Left cardiac atrium (tissue), 4 donors: Measurements from ENCODE around the gene TMEM151A. TPM values are rescaled to one million over a fixed set of nuclear protein-coding genes. Genes with fewer than 3 reads are reported as not detected.
"Not testable (repeated sequence)": the region's sequence is repeated elsewhere in the genome, so short reads cannot be mapped to it uniquely, and the experiment has no call there.

Experiments used
- ATAC-seq, 2 donors: fragments of 200-7000 bp; cut with Tn5 transposase; one replicate each; pipeline ENCODE4 v1.9.1; 2020; ENCODE audit warnings: mild to moderate bottlenecking in 2 of 2, moderate library complexity in 2 of 2
- DNase-seq: peaks from one replicate; pipeline ENCODE4 v3.0.0-alpha.2; 2020
- intact Hi-C, 2 donors: fragments of 100-400 bp; cut with DNase I; formaldehyde crosslinking; loops; one replicate each; pipeline versions ENCODE4 v1.14.1 to v1.15.1; 2022 to 2023
- total RNA-seq, 2 donors: library from RNA; stranded (reverse); fragmentation: NEBNext Ultra II Directional; extraction: Animal tissue kit (Norgen Biotek cat#: 25700); gene quantifications; one replicate each; pipeline ENCODE4 v1.2.1, GENCODE V29; 2021
- donor health status: DM: no; HTN: yes; CAD: no.
- donor health status: DM: no; HTN: yes; CAD: no; lungs with severe emphysema.
- donor health status: DM: yes; HTN: yes; CAD: no.
- donor health status: Dilated cardiomyopathy.

TMEM151A gene
- total RNA-seq, 2 donors from 2014 or later = 0.86 to 1.1 TPM

GRCh38 chr11:66266378-66267038 is 25.2 kb upstream of the TMEM151A start:
- ATAC-seq (no peak), DNase-seq (no peak)
- intact Hi-C loops = no loop called here

GRCh38 chr11:66267039-66267378 is 24.7 kb upstream of the TMEM151A start:
- intact Hi-C loops = no loop called here
- DNase-seq = no peak
- peak in 1 of 2 donors; percentile 0 for ATAC-seq

- intact Hi-C loops = no loop called here
- ATAC-seq (peak; percentile 87 to 91), DNase-seq (peak; percentile 93)
These were observed 24.1 kb upstream of the TMEM151A start for GRCh38 chr11:66267379-66268243.

- peak; percentile 91 to 92 for ATAC-seq
- intact Hi-C loops = no loop called here
- peak; percentile 100 for DNase-seq
These were observed 23.3 kb upstream of the TMEM151A start, which contains the start of gene RAB1B for GRCh38 chr11:66268244-66268951. Gene RAB1B, plus strand, starts transcription at chr11:66268639. Its CDS starts 41 bp downstream, at chr11:66268680.

- DNase-seq (no peak), ATAC-seq (no peak)
- intact Hi-C loops = no loop called here
These were observed 22.5 kb upstream of the TMEM151A start for GRCh38 chr11:66268952-66269905.

DNA sequence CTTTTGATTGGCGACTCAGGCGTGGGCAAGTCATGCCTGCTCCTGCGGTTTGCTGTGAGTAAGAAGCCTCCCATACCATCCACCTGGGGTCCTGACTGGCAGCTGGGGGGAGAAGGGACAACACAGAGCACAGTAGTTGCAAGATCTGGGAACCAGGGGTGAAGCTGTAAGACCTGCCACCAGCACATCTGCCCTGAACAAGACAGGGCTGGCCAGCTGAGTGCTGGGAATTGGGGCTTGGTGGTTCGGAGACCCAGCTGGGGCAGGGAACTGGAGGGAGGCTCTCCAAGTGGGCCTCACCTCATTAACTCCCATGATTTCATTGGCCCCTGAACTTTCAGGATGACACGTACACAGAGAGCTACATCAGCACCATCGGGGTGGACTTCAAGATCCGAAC is 19.9 kb upstream of the TMEM151A start:
- ATAC-seq = no peak
- intact Hi-C loops = no loop called here
- no peak for DNase-seq

GRCh38 chr11:66272596-66272995 is 19.1 kb upstream of the TMEM151A start:
- ATAC-seq (no peak), DNase-seq (no peak)
- intact Hi-C loops = no loop called here

- DNase-seq = no peak
- no peak for ATAC-seq
- intact Hi-C loops = no loop called here
These were observed 17.5 kb upstream of the TMEM151A start for GRCh38 chr11:66274219-66274618.

DNA sequence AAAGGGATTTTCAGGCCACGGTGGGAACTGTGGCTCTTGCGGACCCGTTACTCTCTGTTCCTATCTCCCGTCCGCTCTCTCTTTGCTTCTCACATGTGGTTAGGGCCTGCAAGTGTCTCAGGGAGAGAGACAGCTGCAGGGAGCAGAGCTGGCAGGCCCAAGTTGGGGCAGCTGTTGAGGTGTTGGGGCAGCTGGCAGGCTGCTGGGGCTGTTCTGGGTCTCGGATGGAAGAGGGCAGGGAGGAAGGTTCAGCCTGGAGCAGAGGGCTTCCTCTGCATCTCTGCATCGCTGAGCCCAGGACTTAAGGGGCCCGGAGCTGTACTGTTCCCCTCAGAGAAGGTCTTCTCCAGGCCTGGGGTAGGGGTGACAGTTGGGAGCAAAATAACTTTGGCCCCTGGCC is 16.3 kb upstream of the TMEM151A start:
- intact Hi-C loops = no loop called here
- no peak for DNase-seq

DNA sequence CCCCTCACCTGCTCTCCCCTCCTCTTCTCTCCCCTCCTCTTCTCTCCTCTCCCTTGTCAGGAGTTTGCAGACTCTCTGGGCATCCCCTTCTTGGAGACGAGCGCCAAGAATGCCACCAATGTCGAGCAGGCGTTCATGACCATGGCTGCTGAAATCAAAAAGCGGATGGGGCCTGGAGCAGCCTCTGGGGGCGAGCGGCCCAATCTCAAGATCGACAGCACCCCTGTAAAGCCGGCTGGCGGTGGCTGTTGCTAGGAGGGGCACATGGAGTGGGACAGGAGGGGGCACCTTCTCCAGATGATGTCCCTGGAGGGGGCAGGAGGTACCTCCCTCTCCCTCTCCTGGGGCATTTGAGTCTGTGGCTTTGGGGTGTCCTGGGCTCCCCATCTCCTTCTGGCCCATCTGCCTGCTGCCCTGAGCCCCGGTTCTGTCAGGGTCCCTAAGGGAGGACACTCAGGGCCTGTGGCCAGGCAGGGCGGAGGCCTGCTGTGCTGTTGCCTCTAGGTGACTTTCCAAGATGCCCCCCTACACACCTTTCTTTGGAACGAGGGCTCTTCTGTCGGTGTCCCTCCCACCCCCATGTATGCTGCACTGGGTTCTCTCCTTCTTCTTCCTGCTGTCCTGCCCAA is 15.6 kb upstream of the TMEM151A start:
- intact Hi-C loops = no loop called here

More for the DNA sequence above, 16.3 kb upstream of the TMEM151A start:
- ATAC-seq = no peak

DNA sequence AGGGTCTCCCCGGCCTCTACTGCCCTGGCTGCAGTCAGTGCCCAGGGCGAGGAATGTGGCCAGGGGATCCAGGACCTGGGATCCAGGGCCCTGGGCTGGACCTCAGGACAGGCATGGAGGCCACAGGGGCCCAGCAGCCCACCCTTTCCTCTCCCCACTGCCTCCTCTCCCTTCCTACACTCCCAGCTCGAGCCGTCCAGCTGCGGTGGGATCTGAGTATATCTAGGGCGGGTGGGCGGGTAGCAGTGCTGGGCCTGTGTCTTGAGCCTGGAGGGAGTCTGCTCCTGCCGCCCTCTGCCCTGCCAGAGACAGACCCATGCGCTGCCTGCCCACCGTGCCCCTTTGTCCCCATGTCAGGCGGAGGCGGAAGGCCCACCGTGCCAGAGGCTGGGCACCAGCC is 15.1 kb upstream of the TMEM151A start:
- DNase-seq, intact Hi-C loops, ATAC-seq: not testable (repeated sequence)

More for the DNA sequence above, 15.6 kb upstream of the TMEM151A start:
- ATAC-seq (no peak), DNase-seq (no peak)

GRCh38 chr11:66277064-66277463 is 14.6 kb upstream of the TMEM151A start:
- ATAC-seq, intact Hi-C loops, DNase-seq: not testable (repeated sequence)

DNA sequence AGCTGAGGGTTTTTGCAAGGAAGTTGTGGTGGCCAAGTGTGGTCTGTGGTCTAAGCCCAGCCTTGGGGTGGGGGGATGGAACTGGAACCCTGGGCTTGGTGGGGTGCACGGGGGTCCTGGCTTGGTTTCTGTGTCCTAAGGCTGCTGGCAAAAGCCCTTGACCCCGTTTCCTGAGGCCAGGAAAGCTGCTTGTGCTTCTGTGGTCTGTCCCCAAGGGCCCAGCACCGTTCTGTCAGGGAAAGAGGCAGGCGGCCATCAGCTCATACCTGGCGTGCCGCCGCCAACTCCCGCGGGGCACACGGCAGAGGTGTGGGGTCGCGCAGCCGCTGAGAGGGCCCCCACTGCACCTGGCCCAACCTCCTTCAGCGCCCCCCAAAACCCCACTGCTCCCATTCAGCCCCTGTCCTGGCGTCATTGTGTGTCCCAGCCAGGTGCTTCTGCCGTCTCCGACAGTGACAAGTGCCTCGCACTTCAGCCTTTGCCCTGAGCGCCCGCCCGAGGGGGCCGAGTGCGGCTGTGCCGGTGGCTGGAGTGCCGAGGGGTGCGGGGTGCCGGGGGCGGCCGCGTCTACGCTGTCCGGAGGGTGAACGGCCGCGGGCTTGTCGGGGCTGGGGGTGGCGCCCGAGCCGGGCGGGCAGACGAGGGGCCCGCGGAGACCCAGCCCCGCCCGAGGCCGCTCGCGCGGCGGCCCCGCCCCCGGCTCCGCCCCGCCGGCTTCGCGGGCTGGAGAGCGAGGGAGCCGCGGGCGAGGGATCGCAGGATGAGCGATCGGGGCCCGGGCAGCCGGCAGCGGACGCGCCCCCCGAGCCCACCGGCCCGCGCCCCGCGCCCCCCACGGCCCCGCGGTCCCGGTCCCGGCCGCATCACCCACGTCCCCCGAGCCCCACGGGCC is 14.0 kb upstream of the TMEM151A start, which contains the start of gene CNIH2:
Gene CNIH2, plus strand, starts transcription at position 705 of the 892 bp plus-strand sequence. CDS start 282 bp downstream, outside the sequence.
- DNase-seq = no peak

GRCh38 chr11:66278363-66279091 is 13.2 kb upstream of the TMEM151A start:
- DNase-seq (no peak), ATAC-seq (no peak)

More for the DNA sequence above, 14.0 kb upstream of the TMEM151A start, which contains the start of gene CNIH2:
- ATAC-seq = peak; percentile 14 to 51
- intact Hi-C loops = no loop called here

GRCh38 chr11:66279092-66279734 is 12.5 kb upstream of the TMEM151A start:
- DNase-seq (no peak), ATAC-seq (no peak)
- intact Hi-C loops = no loop called here

More at GRCh38 chr11:66278363-66279091, 13.2 kb upstream of the TMEM151A start:
- intact Hi-C loops = no loop called here

GRCh38 chr11:66280428-66280827 is 11.3 kb upstream of the TMEM151A start:
- no peak for ATAC-seq
- intact Hi-C loops = loop anchor here in 1 of 2 donors (10.0 kb wide), 1 partner anchor 56 kb away; no protein-coding TSS in a partner anchor
- no peak for DNase-seq
